HEK293 (cell line): Measurements from ENCODE around the gene TSACC.
A peak's percentile ranks its signal among the peaks of the same experiment; 100 is the strongest.

ENCODE experiments used
- CTCF ChIA-PET: fragments of 350-600 bp; formaldehyde crosslinking; extraction: SDS; loops from one replicate; lab custom pipeline; 2021; ENCODE audit warnings: antibody characterized with exemption; lab: Yijun Ruan, JAX
- POLR2A ChIA-PET: fragments of 300-600 bp; formaldehyde crosslinking; extraction: SDS; loops from one replicate; lab custom pipeline; 2020; ENCODE audit warnings: antibody characterized with exemption, inconsistent platforms; lab: Yijun Ruan, JAX
- H3K27ac ChIP-seq: fragments of 200-500 bp; sonication (Bioruptor generic); 2 replicates; pipeline ENCODE4 v1.5.1; 2014; ENCODE audit warnings: low read depth, low read length, control low read depth, inconsistent platforms; ENCODE audit errors: extremely low read depth
- H3K36me3 ChIP-seq, 2 experiments: fragments of 200-500 bp in 1 of 2; sonication (Bioruptor generic) in 1 of 2; 1 replicate in 1 of 2; 2 replicates in 1 of 2; pipeline ENCODE4 v1.5.1; 2014 to 2017; ENCODE audit warnings: inconsistent platforms in 2 of 2, low read length in 2 of 2; ENCODE audit not compliant: control insufficient read depth in 2 of 2, insufficient read depth in 1 of 2
- H3K4me1 ChIP-seq: fragments of 200-500 bp; sonication (Bioruptor generic); 2 replicates; pipeline ENCODE4 v1.5.1; 2014; ENCODE audit warnings: mild to moderate bottlenecking, low read length, inconsistent platforms; ENCODE audit not compliant: control insufficient read depth, insufficient read depth
- H3K4me3 ChIP-seq: 2 replicates; pipeline ENCODE4 v1.5.1; 2011; ENCODE audit warnings: low read depth, mild to moderate bottlenecking, control low read depth, low read length, moderate library complexity
- H3K9me3 ChIP-seq: fragments of 200-500 bp; sonication (Bioruptor generic); 2 replicates; pipeline ENCODE4 v1.5.1; 2014; ENCODE audit warnings: low read depth, low read length, inconsistent platforms; ENCODE audit not compliant: control insufficient read depth, insufficient read depth
- GFI1B ChIP-seq: fragments of 450-650 bp; formaldehyde crosslinking; IDR thresholded peaks from 2 replicates; pipeline ENCODE4 v1.5.1; 2016; ENCODE audit warnings: missing biosample characterization, missing genetic modification characterization
- HOXA7 ChIP-seq: sonication (generic); formaldehyde crosslinking; IDR thresholded peaks from 2 replicates; pipeline ENCODE4 v1.8.1; 2022; ENCODE audit warnings: missing genetic modification reagents, borderline replicate concordance
- IKZF3 ChIP-seq: fragments of 450-650 bp; IDR thresholded peaks from 2 replicates; pipeline ENCODE4 v1.5.0; 2018; ENCODE audit warnings: missing biosample characterization, mild to moderate bottlenecking, missing genetic modification characterization, moderate library complexity
- OSR2 ChIP-seq: fragments of 450-650 bp; formaldehyde crosslinking; IDR thresholded peaks from 2 replicates; pipeline ENCODE4 v1.5.1; 2016; ENCODE audit warnings: missing biosample characterization, missing genetic modification characterization
- SP3 ChIP-seq: fragments of 450-650 bp; formaldehyde crosslinking; IDR thresholded peaks from 2 replicates; pipeline ENCODE4 v1.5.1; 2016; ENCODE audit warnings: missing biosample characterization, missing genetic modification characterization
- ZBTB1 ChIP-seq: fragments of 450-650 bp; formaldehyde crosslinking; IDR thresholded peaks from 2 replicates; pipeline ENCODE4 v1.5.1; 2016; ENCODE audit warnings: missing biosample characterization, missing genetic modification characterization
- ZBTB48 ChIP-seq: fragments of 450-650 bp; formaldehyde crosslinking; IDR thresholded peaks from 2 replicates; pipeline ENCODE4 v1.5.1; 2016; ENCODE audit warnings: missing biosample characterization, missing genetic modification characterization
- ZBTB7A ChIP-seq: fragments of 450-650 bp; formaldehyde crosslinking; IDR thresholded peaks from 2 replicates; pipeline ENCODE4 v1.5.1; 2016; ENCODE audit warnings: low read depth, missing biosample characterization, missing genetic modification characterization
- ZEB2 ChIP-seq: fragments of 450-650 bp; formaldehyde crosslinking; IDR thresholded peaks from 2 replicates; pipeline ENCODE4 v1.5.1; 2016; ENCODE audit warnings: missing biosample characterization, missing genetic modification characterization
- ZFHX2 ChIP-seq: fragments of 450-650 bp; formaldehyde crosslinking; conservative IDR thresholded peaks from 2 replicates; pipeline ENCODE4 v1.5.1; 2016; ENCODE audit warnings: missing biosample characterization, missing genetic modification characterization
- ZNF211 ChIP-seq: fragments of 450-650 bp; formaldehyde crosslinking; IDR thresholded peaks from 2 replicates; pipeline ENCODE4 v1.5.1; 2016; ENCODE audit warnings: low read depth, missing biosample characterization, missing genetic modification characterization
- ZNF221 ChIP-seq: fragments of 450-650 bp; formaldehyde crosslinking; IDR thresholded peaks from 2 replicates; pipeline ENCODE4 v1.5.1; 2017; ENCODE audit warnings: missing biosample characterization, missing genetic modification characterization, borderline replicate concordance
- ZNF335 ChIP-seq: fragments of 450-650 bp; formaldehyde crosslinking; conservative IDR thresholded peaks from 2 replicates; pipeline ENCODE4 v1.5.1; 2016; ENCODE audit warnings: missing biosample characterization, missing genetic modification characterization
- ZNF561 ChIP-seq: fragments of 450-650 bp; IDR thresholded peaks from 2 replicates; pipeline ENCODE4 v1.5.1; 2018; ENCODE audit warnings: missing biosample characterization, missing genetic modification characterization, borderline replicate concordance
- ZNF660 ChIP-seq: fragments of 450-650 bp; IDR thresholded peaks from 2 replicates; pipeline ENCODE4 v1.5.1; 2018; ENCODE audit warnings: missing biosample characterization, mild to moderate bottlenecking, missing genetic modification characterization
- ZNF677 ChIP-seq: fragments of 450-650 bp; IDR thresholded peaks from 2 replicates; pipeline ENCODE4 v1.5.0; 2018; ENCODE audit warnings: missing biosample characterization, mild to moderate bottlenecking, missing genetic modification characterization, moderate library complexity
- ZNF777 ChIP-seq: fragments of 450-650 bp; formaldehyde crosslinking; IDR thresholded peaks from 2 replicates; pipeline ENCODE4 v1.5.1; 2017; ENCODE audit warnings: missing biosample characterization, missing genetic modification characterization, borderline replicate concordance
- ZNF785 ChIP-seq: fragments of 450-650 bp; formaldehyde crosslinking; IDR thresholded peaks from 2 replicates; pipeline ENCODE4 v1.5.1; 2016; ENCODE audit warnings: missing biosample characterization, missing genetic modification characterization
- ZSCAN30 ChIP-seq: fragments of 450-650 bp; IDR thresholded peaks from 2 replicates; pipeline ENCODE4 v1.5.1; 2018; ENCODE audit warnings: missing biosample characterization, mild to moderate bottlenecking, missing genetic modification characterization, moderate library complexity
- TF ChIP-seq, protein P1 (sequence below): fragments of 450-650 bp; IDR thresholded peaks from 2 replicates; pipeline ENCODE4 v1.5.1; 2018; ENCODE audit warnings: missing biosample characterization, mild to moderate bottlenecking, missing genetic modification characterization
- TF ChIP-seq, protein P2 (sequence below): fragments of 450-650 bp; formaldehyde crosslinking; optimal IDR thresholded peaks from 2 replicates; pipeline ENCODE3; 2016; ENCODE audit warnings: missing biosample characterization, mild to moderate bottlenecking, missing genetic modification characterization
- TF ChIP-seq, protein P3 (sequence below): fragments of 450-650 bp; formaldehyde crosslinking; IDR thresholded peaks from 2 replicates; pipeline ENCODE4 v1.5.1; 2016; ENCODE audit warnings: missing biosample characterization, missing genetic modification characterization
- TF ChIP-seq, protein P4 (sequence below): fragments of 450-650 bp; formaldehyde crosslinking; IDR thresholded peaks from 2 replicates; pipeline ENCODE4 v1.5.1; 2016; ENCODE audit warnings: missing biosample characterization, missing genetic modification characterization

Gene TSACC

DNA sequence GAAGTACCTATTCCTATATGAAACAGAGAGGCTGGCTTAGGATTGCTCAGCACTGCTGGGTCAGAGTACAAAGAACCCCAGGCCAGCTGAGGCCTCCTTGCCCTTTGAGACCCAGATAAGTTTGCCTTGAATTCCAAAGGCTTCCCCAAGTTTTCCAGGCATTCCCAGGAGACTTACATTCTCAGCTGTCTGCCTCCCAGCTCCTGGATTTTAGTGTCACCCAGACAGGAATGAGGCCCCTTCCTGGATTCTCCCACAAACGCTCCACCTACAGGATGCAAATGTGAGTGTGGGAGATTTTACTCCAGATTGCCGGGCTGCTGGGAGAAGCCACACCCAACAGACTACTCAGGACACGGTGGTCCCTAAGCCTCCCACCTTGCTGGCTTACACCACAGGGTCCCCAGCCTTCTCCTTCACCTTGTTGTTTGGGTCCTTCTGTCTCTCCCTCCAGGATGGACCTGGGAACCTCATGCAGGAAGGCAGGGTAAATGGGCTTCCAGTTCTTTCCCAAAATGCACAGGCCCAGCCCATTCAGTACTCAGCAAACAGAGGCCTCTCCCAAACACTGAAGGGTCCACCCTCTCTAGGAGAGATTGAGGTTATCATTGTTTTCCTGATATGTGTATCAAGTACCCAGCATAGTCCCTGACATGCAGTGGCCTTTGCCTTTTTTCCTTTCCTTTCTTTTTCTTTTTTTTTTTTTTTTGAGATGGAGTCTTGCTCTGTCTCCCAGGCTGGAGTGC, 41.3 kb downstream of the TSACC start (continued):
- TF ChIP-seq ZNF785 (tag by site-specific recombination), result no peak
- no peak for TF ChIP-seq ZBTB1 (tag by site-specific recombination)
- TF ChIP-seq, protein P1, sequence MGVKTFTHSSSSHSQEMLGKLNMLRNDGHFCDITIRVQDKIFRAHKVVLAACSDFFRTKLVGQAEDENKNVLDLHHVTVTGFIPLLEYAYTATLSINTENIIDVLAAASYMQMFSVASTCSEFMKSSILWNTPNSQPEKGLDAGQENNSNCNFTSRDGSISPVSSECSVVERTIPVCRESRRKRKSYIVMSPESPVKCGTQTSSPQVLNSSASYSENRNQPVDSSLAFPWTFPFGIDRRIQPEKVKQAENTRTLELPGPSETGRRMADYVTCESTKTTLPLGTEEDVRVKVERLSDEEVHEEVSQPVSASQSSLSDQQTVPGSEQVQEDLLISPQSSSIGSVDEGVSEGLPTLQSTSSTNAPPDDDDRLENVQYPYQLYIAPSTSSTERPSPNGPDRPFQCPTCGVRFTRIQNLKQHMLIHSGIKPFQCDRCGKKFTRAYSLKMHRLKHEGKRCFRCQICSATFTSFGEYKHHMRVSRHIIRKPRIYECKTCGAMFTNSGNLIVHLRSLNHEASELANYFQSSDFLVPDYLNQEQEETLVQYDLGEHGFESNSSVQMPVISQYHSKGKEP (tag by site-specific recombination), result no peak
- TF ChIP-seq SP3, result no peak
- TF ChIP-seq ZBTB7A (tag by site-specific recombination), result no peak
- peak; percentile 65; the same call in 1 of the 2 replicates for TF ChIP-seq IKZF3 (tag by site-specific recombination)
- TF ChIP-seq ZSCAN30 (tag by site-specific recombination), result no peak
- TF ChIP-seq ZNF211 (tag by site-specific recombination), result no peak
- no peak for TF ChIP-seq ZEB2
- no peak for TF ChIP-seq ZNF561
- TF ChIP-seq HOXA7 (CRISPR knock-in tag), result no peak
- TF ChIP-seq ZNF777 (tag by site-specific recombination), result no peak
- TF ChIP-seq ZFHX2 (tag by site-specific recombination), result peak; percentile 59
- 0 out of 2 replicates have a peak, but pooled peaks have one; percentile 18 for TF ChIP-seq ZNF660 (tag by site-specific recombination)
- TF ChIP-seq, protein P2, sequence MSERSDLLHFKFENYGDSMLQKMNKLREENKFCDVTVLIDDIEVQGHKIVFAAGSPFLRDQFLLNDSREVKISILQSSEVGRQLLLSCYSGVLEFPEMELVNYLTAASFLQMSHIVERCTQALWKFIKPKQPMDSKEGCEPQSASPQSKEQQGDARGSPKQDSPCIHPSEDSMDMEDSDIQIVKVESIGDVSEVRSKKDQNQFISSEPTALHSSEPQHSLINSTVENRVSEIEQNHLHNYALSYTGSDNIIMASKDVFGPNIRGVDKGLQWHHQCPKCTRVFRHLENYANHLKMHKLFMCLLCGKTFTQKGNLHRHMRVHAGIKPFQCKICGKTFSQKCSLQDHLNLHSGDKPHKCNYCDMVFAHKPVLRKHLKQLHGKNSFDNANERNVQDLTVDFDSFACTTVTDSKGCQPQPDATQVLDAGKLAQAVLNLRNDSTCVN (tag by site-specific recombination), result no peak
- TF ChIP-seq ZBTB48 (tag by site-specific recombination), result peak; percentile 51; the same call in 1 of the 2 replicates
- TF ChIP-seq ZNF335 (tag by site-specific recombination), result peak; percentile 55
- TF ChIP-seq ZNF677 (tag by site-specific recombination), result no peak
- TF ChIP-seq, protein P3, sequence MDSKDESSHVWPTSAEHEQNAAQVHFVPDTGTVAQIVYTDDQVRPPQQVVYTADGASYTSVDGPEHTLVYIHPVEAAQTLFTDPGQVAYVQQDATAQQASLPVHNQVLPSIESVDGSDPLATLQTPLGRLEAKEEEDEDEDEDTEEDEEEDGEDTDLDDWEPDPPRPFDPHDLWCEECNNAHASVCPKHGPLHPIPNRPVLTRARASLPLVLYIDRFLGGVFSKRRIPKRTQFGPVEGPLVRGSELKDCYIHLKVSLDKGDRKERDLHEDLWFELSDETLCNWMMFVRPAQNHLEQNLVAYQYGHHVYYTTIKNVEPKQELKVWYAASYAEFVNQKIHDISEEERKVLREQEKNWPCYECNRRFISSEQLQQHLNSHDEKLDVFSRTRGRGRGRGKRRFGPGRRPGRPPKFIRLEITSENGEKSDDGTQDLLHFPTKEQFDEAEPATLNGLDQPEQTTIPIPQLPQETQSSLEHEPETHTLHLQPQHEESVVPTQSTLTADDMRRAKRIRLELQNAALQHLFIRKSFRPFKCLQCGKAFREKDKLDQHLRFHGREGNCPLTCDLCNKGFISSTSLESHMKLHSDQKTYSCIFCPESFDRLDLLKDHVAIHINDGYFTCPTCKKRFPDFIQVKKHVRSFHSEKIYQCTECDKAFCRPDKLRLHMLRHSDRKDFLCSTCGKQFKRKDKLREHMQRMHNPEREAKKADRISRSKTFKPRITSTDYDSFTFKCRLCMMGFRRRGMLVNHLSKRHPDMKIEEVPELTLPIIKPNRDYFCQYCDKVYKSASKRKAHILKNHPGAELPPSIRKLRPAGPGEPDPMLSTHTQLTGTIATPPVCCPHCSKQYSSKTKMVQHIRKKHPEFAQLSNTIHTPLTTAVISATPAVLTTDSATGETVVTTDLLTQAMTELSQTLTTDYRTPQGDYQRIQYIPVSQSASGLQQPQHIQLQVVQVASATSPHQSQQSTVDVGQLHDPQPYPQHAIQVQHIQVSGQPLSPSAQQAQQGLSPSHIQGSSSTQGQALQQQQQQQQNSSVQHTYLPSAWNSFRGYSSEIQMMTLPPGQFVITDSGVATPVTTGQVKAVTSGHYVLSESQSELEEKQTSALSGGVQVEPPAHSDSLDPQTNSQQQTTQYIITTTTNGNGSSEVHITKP (tag by site-specific recombination), result peak; percentile 72

DNA sequence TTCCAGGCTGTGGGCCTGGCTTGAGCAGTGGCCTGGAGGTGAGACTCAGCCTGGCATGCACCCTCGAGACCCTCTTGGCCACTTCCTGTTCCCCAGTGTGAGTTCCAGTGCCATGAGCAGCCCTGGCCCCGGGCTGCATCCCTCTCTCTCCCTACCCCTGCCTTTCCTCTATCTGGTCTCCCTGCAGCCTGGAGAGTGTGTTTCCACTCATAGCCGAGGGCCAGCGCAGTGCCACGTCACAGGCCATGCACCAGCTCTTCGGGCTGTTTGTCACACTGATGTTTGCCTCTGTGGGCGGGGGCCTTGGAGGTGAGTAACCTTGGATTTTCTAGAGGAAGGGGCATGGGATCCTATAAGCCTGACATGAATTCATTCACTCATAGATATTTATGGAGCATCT, 44.2 kb downstream of the TSACC start:
- Histone ChIP-seq H3K27ac (no peak overlapping the region), H3K9me3 (no peaks in the 10 kb centered on the region), H3K4me3 (no peak overlapping the region), H3K4me1 (no peaks in the 10 kb centered on the region), H3K36me3 (no peaks in the 10 kb centered on the region)
- ChIA-PET CTCF (interaction anchor here (0.5 to 17.5 kb wide), 11 partner anchors 12 to 382 kb away, joined by 3 to 439 read pairs (median 5); no protein-coding TSS in a partner anchor), POLR2A (no interaction called here)
- TF ChIP-seq OSR2 (tag by site-specific recombination) (no peak), ZNF221 (no peak), GFI1B (tag by site-specific recombination) (no peak), ZNF335 (tag by site-specific recombination) (0 out of 2 replicates have a peak, but pooled peaks have one; percentile 50)
- TF ChIP-seq, protein P4, sequence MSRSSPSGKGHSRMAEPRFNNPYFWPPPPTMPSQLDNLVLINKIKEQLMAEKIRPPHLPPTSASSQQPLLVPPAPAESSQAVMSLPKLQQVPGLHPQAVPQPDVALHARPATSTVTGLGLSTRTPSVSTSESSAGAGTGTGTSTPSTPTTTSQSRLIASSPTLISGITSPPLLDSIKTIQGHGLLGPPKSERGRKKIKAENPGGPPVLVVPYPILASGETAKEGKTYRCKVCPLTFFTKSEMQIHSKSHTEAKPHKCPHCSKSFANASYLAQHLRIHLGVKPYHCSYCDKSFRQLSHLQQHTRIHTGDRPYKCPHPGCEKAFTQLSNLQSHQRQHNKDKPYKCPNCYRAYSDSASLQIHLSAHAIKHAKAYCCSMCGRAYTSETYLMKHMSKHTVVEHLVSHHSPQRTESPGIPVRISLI (tag by site-specific recombination), result no peak
